ENCODE measurements around the gene TRPV5. TPM values are rescaled to one million over a fixed set of nuclear protein-coding genes. Genes with fewer than 3 reads are reported as not detected.

TRPV5 gene
- polyA plus RNA-seq, 1 experiment = not detected

DNA sequence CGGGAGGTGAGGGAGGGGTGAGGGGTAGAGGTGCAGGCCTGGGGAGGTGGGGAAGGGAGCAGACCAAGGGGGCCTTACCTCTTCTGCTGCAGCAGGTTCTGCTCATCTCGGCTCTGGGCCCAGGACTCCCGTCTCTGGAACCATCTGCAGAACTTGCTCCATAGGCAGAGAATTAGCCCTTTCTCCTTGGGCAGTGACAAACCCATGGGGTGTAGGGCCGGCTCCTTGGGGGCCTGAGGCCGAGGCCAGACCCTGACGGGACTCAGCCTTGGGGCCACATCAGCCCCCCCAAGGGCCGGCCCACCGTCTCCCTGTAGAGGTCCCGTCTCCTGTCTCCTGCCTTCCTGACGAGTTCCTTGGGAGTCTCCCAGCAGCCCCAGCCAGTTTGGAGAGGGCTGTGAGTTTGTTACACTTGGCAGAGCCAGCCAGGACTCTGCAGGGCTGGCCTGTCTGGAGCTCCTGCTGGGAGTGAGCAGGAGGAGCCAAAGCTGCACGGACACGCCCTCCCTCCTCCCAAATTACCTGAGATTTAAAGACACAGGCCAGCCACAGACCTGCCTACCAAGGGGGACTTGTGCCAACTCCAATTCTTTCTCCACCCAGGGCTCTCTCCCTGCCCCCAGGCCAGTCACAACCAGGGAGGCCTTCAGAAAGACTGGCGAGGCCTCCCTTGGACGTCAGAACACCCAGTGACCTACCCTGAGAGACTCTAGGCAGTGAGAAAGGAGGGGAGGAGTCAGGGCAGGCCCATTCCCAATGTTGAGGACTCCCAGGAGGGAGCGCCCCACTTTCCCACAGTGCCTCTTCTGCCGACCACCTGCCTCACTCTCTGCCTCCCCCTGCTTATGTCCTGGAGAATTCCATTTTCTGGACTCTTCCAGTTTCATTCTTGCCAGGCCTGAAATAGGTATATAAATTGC lies 48.0 kb downstream of the TRPV5 start, which contains the start of gene TRPV6:
Gene TRPV6 (minus strand): TSS at position 435 of the 920 bp plus-strand sequence.
- no peaks in the 10 kb centered on the region for H3K27me3 ChIP-seq (ENCODE audit: control insufficient read depth, insufficient read depth, low read length)
- H3K4me3 ChIP-seq (ENCODE audit: low read depth, low read length) = no peak within 1 kb of the TSS
- no peak within 1 kb of the TSS for H3K27ac ChIP-seq (ENCODE audit: low read depth, low read length)
- H3K9me3 ChIP-seq (ENCODE audit: control insufficient read depth, insufficient read depth, low read length) = peaks cover 17% of the 10 kb centered on the region
- CTCF ChIA-PET = no interaction called here
- no peak for DNase-seq (ENCODE audit: low read depth, low spot score)
- POLR2A ChIA-PET = no interaction called here
- TF ChIP-seq, protein P1, sequence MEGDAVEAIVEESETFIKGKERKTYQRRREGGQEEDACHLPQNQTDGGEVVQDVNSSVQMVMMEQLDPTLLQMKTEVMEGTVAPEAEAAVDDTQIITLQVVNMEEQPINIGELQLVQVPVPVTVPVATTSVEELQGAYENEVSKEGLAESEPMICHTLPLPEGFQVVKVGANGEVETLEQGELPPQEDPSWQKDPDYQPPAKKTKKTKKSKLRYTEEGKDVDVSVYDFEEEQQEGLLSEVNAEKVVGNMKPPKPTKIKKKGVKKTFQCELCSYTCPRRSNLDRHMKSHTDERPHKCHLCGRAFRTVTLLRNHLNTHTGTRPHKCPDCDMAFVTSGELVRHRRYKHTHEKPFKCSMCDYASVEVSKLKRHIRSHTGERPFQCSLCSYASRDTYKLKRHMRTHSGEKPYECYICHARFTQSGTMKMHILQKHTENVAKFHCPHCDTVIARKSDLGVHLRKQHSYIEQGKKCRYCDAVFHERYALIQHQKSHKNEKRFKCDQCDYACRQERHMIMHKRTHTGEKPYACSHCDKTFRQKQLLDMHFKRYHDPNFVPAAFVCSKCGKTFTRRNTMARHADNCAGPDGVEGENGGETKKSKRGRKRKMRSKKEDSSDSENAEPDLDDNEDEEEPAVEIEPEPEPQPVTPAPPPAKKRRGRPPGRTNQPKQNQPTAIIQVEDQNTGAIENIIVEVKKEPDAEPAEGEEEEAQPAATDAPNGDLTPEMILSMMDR (IDR thresholded peaks at IDR 0.05; ENCODE audit: low read depth, low read length) = no peak

DNA sequence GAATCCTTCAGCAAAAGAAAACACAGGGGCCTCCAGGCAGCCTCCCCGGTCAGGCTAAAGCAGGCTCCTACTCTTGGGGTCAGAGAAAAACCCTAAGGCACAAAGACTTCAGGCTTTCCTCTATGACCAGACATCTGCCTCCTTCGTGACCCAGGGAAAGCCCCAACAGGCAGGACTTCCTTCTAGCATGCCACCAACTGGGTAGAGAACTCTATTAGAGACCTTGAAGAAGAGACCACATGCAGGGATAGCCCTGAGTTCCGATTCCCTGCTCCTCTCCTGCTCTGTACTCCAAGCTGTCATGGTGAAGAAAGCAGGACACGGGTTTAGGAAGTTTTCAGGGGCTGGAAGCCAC lies 49.3 kb downstream of the TRPV5 start:
- no peak overlapping the region for H3K4me3 ChIP-seq (ENCODE audit: low read depth, low read length)
- peaks cover 13% of the 10 kb centered on the region for H3K9me3 ChIP-seq (ENCODE audit: control insufficient read depth, insufficient read depth, low read length)
- no peak for DNase-seq (ENCODE audit: low read depth, low spot score)
- CTCF ChIA-PET = no interaction called here
- POLR2A ChIA-PET = no interaction called here
- TF ChIP-seq, protein P1 (IDR thresholded peaks at IDR 0.05; ENCODE audit: low read depth, low read length) = no peak
- no peak overlapping the region for H3K27ac ChIP-seq (ENCODE audit: low read depth, low read length)
- H3K27me3 ChIP-seq (ENCODE audit: control insufficient read depth, insufficient read depth, low read length) = no peaks in the 10 kb centered on the region

DNA sequence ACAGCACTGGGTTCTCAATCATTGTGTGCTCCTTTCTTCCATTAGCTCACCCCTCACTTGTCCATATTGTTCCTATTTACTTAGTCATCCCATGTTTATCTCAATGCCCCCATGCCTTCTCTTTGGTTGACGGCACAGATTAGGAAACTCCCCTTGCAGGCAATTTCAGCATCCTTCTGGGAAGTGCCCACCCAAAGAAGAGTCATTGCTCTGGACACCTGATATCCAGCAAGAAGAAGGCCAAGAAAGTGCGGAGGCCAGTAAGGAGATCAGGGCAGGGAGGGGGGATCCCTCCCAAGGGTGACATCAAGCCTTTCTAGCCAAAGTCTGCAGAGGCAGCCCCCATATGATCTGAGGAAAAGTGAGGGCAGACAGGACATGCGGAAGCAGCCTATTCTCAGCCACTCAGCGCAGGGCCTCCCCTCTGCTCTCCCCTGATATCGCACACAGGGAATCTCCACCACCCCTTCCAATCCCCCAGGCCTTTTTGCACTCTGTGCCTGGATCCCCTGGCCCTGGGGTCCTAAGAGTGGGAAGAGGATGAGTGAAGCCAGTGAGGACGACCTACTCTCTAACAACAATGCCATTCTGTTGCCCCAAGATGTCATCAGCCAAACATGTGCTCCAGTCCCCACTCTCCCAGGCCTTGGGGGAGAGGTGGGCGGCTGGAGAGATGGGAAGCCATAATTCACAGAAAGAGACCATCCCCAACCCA lies 49.8 kb downstream of the TRPV5 start:
- no peaks in the 10 kb centered on the region for H3K27me3 ChIP-seq (ENCODE audit: control insufficient read depth, insufficient read depth, low read length)
- POLR2A ChIA-PET = no interaction called here
- CTCF ChIA-PET = no interaction called here

DNA sequence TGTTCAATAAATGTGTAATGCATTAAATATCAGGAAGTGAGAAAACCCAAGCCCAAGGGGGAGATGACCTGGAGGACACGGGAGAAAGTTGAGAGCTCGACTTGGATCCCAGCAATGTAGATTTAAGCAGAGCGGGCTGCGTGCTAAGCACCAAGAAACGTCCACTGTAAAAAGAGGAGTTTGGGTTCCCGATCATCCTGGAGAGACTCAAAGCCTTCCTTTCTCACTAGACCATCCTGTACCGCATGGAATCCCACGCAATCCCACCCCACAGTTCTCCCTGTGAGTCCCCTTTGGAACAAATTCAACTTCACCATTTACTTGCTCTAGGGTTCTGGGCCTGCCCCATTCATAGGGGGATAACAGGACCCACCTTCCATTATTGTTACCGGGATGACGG lies 50.4 kb downstream of the TRPV5 start:
- Histone ChIP-seq H3K27ac (ENCODE audit: low read depth, low read length) (no peak overlapping the region), H3K9me3 (ENCODE audit: control insufficient read depth, insufficient read depth, low read length) (peaks cover 8% of the 10 kb centered on the region; the same call in 1 of the 2 replicates), H3K4me3 (ENCODE audit: low read depth, low read length) (no peak overlapping the region), H3K27me3 (ENCODE audit: control insufficient read depth, insufficient read depth, low read length) (no peaks in the 10 kb centered on the region)
- TF ChIP-seq, protein P1 (IDR thresholded peaks at IDR 0.05; ENCODE audit: low read depth, low read length) = no peak
- ChIA-PET POLR2A (no interaction called here), CTCF (no interaction called here)
- DNase-seq (ENCODE audit: low read depth, low spot score) = no peak

More for the DNA sequence above, 49.8 kb downstream of the TRPV5 start:
- TF ChIP-seq, protein P1 (IDR thresholded peaks at IDR 0.05; ENCODE audit: low read depth, low read length) = no peak
- no peak for DNase-seq (ENCODE audit: low read depth, low spot score)
- Histone ChIP-seq H3K9me3 (ENCODE audit: control insufficient read depth, insufficient read depth, low read length) (peaks cover 8% of the 10 kb centered on the region; the same call in 1 of the 2 replicates), H3K4me3 (ENCODE audit: low read depth, low read length) (no peak overlapping the region), H3K27ac (ENCODE audit: low read depth, low read length) (no peak overlapping the region)

DNA sequence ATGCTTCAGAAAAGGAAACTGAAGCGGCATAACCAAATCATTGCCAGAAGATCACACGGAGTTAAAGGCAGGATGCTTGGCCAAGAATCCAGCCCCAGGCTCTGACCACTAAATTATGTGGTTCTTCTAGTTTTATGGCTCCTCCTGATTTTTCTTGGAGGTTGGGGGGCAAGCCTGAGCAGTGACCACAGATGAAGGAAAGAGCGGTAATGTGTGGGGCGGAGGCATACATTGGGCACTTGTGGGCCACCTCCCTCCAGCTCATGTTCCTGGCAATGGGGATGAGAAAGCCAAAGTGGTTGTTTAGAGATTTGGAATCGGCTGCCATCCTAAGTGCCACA lies 51.2 kb downstream of the TRPV5 start:
- H3K9me3 ChIP-seq (ENCODE audit: control insufficient read depth, insufficient read depth, low read length) = peaks cover 8% of the 10 kb centered on the region; the same call in 1 of the 2 replicates
- ChIA-PET POLR2A (no interaction called here), CTCF (no interaction called here)
- H3K4me3 ChIP-seq (ENCODE audit: low read depth, low read length) = no peak overlapping the region
- no peaks in the 10 kb centered on the region for H3K27me3 ChIP-seq (ENCODE audit: control insufficient read depth, insufficient read depth, low read length)
- no peak for DNase-seq (ENCODE audit: low read depth, low spot score)
- no peak overlapping the region for H3K27ac ChIP-seq (ENCODE audit: low read depth, low read length)
- TF ChIP-seq, protein P1 (IDR thresholded peaks at IDR 0.05; ENCODE audit: low read depth, low read length) = no peak

All from AG04450 (cell line).